A549 (cell line): ENCODE data around the gene ZHX3. TPM values are rescaled to one million over a fixed set of nuclear protein-coding genes. Genes with fewer than 3 reads are reported as not detected.

ENCODE experiments used
- ATAC-seq, 2 experiments: fragments of 200-7000 bp in 1 of 2; fragments of >200 bp in 1 of 2; cut with Nextera tagmentation in 1 of 2; cut with Tn5 transposase in 1 of 2; 3 replicates each; pipeline versions ENCODE4 v1.8.0 to v1.9.1; 2018 to 2020; ENCODE audit warnings: mild to moderate bottlenecking in 1 of 2, moderate library complexity in 1 of 2
- CTCF ChIA-PET: fragments of 300-600 bp; sonication (Branson Sonifier 250); formaldehyde crosslinking; extraction: SDS; loops from one replicate; lab custom pipeline; 2021; ENCODE audit warnings: antibody characterized with exemption, inconsistent platforms; lab: Yijun Ruan, JAX
- POLR2A ChIA-PET: fragments of 350-600 bp; formaldehyde crosslinking; extraction: SDS; loops from one replicate; lab custom pipeline; 2021; ENCODE audit warnings: antibody characterized with exemption, inconsistent platforms; lab: Yijun Ruan, JAX
- DNase-seq, 2 experiments: peaks; one replicate each; pipeline versions ENCODE4 v3.0.0 to v3.0.0-alpha.2; 2011 to 2016; ENCODE audit warnings: low read depth in 1 of 2, low spot score in 1 of 2
- FAIRE-seq: peaks from 2 replicates; lab custom pipeline; 2011; peaks lifted over from hg19 to GRCh38; lab: Jason Lieb, UNC
- H3K27ac ChIP-seq, 2 experiments: fragments of >200 bp; sonication (Bioruptor Twin); formaldehyde crosslinking; 3 replicates each; pipeline ENCODE4 v1.5.1; 2016 to 2017
- H3K4me1 ChIP-seq: fragments of >200 bp; sonication (Bioruptor Twin); formaldehyde crosslinking; 3 replicates; pipeline ENCODE4 v1.6.1; 2016
- H3K4me2 ChIP-seq: fragments of >200 bp; sonication (Bioruptor Twin); formaldehyde crosslinking; 3 replicates; pipeline ENCODE4 v1.6.1; 2016
- H3K4me3 ChIP-seq: fragments of >200 bp; sonication (Bioruptor Twin); formaldehyde crosslinking; 3 replicates; pipeline ENCODE4 v1.5.1; 2016
- H3K9me3 ChIP-seq: fragments of >200 bp; sonication (Bioruptor Twin); formaldehyde crosslinking; 3 replicates; pipeline ENCODE4 v1.6.1; 2016
- ATOH8 ChIP-seq: fragments of 250-450 bp; sonication (Bioruptor Pico); IDR thresholded peaks from 2 replicates; pipeline ENCODE4 v1.5.0; 2020; ENCODE audit warnings: low read depth, mild to moderate bottlenecking, moderate library complexity
- BCL3 ChIP-seq: fragments of >200 bp; sonication (Bioruptor Twin); formaldehyde crosslinking; IDR thresholded peaks from 3 replicates; pipeline ENCODE4 v1.6.1; 2016
- BHLHE40 ChIP-seq: IDR thresholded peaks from 2 replicates; pipeline ENCODE4 v1.6.1; 2012; ENCODE audit warnings: low read depth, low read length, inconsistent platforms
- CEBPB ChIP-seq, 2 experiments: fragments of >200 bp in 1 of 2; sonication (Bioruptor Twin) in 1 of 2; formaldehyde crosslinking in 1 of 2; IDR thresholded peaks; 2 replicates each; pipeline ENCODE4 v1.6.1; 2012 to 2016
- CHD4 ChIP-seq: fragments of 200-600 bp; sonication (generic); IDR thresholded peaks from 2 replicates; pipeline ENCODE4 v1.6.1; 2016; ENCODE audit warnings: antibody characterized with exemption, mild to moderate bottlenecking, borderline replicate concordance
- E2F6 ChIP-seq: IDR thresholded peaks from 2 replicates; pipeline ENCODE4 v1.6.1; 2012; ENCODE audit warnings: low read depth, borderline replicate concordance
- EHF ChIP-seq: fragments of 250-450 bp; sonication (Bioruptor Pico); IDR thresholded peaks from 2 replicates; pipeline ENCODE4 v1.5.0; 2020; ENCODE audit warnings: mild to moderate bottlenecking
- ELK1 ChIP-seq: fragments of 150-350 bp; IDR thresholded peaks from 2 replicates; pipeline ENCODE4 v1.6.1; 2014; ENCODE audit warnings: low read depth, mild to moderate bottlenecking, low read length
- ESRRA ChIP-seq: fragments of 150-350 bp; IDR thresholded peaks from 2 replicates; pipeline ENCODE4 v1.6.1; 2014; ENCODE audit warnings: mild to moderate bottlenecking, low read length, borderline replicate concordance
- FOSL2 ChIP-seq, 2 experiments: fragments of 450-650 bp in 1 of 2; fragments of >200 bp in 1 of 2; sonication (Bioruptor Twin) in 1 of 2; formaldehyde crosslinking; IDR thresholded peaks; 2 replicates each; pipeline versions ENCODE4 v1.5.0 to v1.6.1; 2016 to 2020; ENCODE audit warnings: mild to moderate bottlenecking in 1 of 2, moderate library complexity in 1 of 2
- GATA3 ChIP-seq: IDR thresholded peaks from 2 replicates; pipeline ENCODE4 v1.6.1; 2012; ENCODE audit warnings: borderline replicate concordance
- MAFK ChIP-seq: fragments of 450-650 bp; IDR thresholded peaks from 2 replicates; pipeline ENCODE4 v1.6.1; 2014; ENCODE audit not compliant: partially characterized antibody
- NFE2L2 ChIP-seq: fragments of 150-350 bp; conservative IDR thresholded peaks from 2 replicates; pipeline ENCODE4 v1.6.1; 2014; ENCODE audit warnings: low read length
- NR3C1 ChIP-seq: fragments of >200 bp; sonication (Bioruptor Twin); formaldehyde crosslinking; IDR thresholded peaks from 3 replicates; pipeline ENCODE4 v1.6.1; 2017
- POLR2A ChIP-seq: IDR thresholded peaks from 2 replicates; pipeline ENCODE4 v1.6.1; 2012; ENCODE audit warnings: mild to moderate bottlenecking, low read length
- RAD21 ChIP-seq, 2 experiments: fragments of >200 bp in 1 of 2; sonication (Bioruptor Twin) in 1 of 2; formaldehyde crosslinking in 1 of 2; IDR thresholded peaks in 1 of 2; conservative IDR thresholded peaks in 1 of 2; 2 replicates in 1 of 2; 3 replicates in 1 of 2; pipeline ENCODE4 v1.6.1; 2012 to 2018; ENCODE audit warnings: inconsistent platforms in 1 of 2
- RARB ChIP-seq: fragments of 250-450 bp; sonication (Bioruptor Pico); IDR thresholded peaks from 2 replicates; pipeline ENCODE4 v1.8.0; 2021; ENCODE audit warnings: mild to moderate bottlenecking, moderate library complexity
- RCOR1 ChIP-seq: fragments of 150-350 bp; IDR thresholded peaks from 2 replicates; pipeline ENCODE4 v1.6.1; 2014; ENCODE audit warnings: antibody characterized with exemption, low read length, low read depth
- SREBF2 ChIP-seq: fragments of 450-650 bp; IDR thresholded peaks from 2 replicates; pipeline ENCODE4 v1.6.1; 2014; ENCODE audit warnings: mild to moderate bottlenecking, moderate library complexity
- TP53 ChIP-seq: fragments of 250-450 bp; sonication (Bioruptor Pico); IDR thresholded peaks from 2 replicates; pipeline ENCODE4 v1.5.0; 2021; ENCODE audit warnings: mild to moderate bottlenecking, moderate library complexity
- ZFP36 ChIP-seq: fragments of 450-650 bp; IDR thresholded peaks from 2 replicates; pipeline ENCODE4 v1.6.1; 2014; ENCODE audit warnings: borderline replicate concordance; ENCODE audit not compliant: partially characterized antibody
- ZNF302 ChIP-seq: fragments of 250-450 bp; sonication (Bioruptor Pico); IDR thresholded peaks from 2 replicates; pipeline ENCODE4 v1.9.0; 2021; ENCODE audit warnings: inconsistent platforms, mild to moderate bottlenecking, moderate library complexity
- ZSCAN20 ChIP-seq: fragments of 250-450 bp; sonication (Bioruptor Pico); IDR thresholded peaks from 2 replicates; pipeline ENCODE4 v1.8.0; 2022; ENCODE audit warnings: mild to moderate bottlenecking, moderate library complexity
- WGBS: methylation state at CpG from one replicate; pipeline ENCODE4 v1.1.6; 2017; ENCODE audit errors: missing lambda C conversion rate; 5-methylcytosine and 5-hydroxymethylcytosine counted together
- polyA plus RNA-seq, 4 experiments: library from polyadenylated mRNA; depleted of rRNA in 3 of 4; stranded (reverse); fragments of >200 nt; fragmentation: RNase III in 1 of 4; extraction: RNeasy Plus Mini Kit Qiagen cat#74134 plus additional on column Dnase treatment in 1 of 4; gene quantifications; 2 replicates in 3 of 4; 3 replicates in 1 of 4; pipeline ENCODE4 v1.2.3, GENCODE V29; 2011 to 2017

The ZHX3 gene
- polyA plus RNA-seq, 2 of the 4 experiments (the other 2 are of a cell fraction) = 3.6 to 4.1 TPM

- no peak for ATAC-seq
Observed at GRCh38 chr20:41334036-41334435, 16.5 kb upstream of the ZHX3 start.

GRCh38 chr20:41331731-41332130 lies 14.2 kb upstream of the ZHX3 start:
- Histone ChIP-seq H3K4me2 (no peak overlapping the region), H3K4me1 (peaks cover 15% of the 10 kb centered on the region), H3K27ac (no peak overlapping the region), H3K9me3 (no peaks in the 10 kb centered on the region), H3K4me3 (no peak overlapping the region)
- DNase-seq (no peak), ATAC-seq (no peak), FAIRE-seq (no peak)
- POLR2A ChIA-PET = no interaction called here
- CTCF ChIA-PET = interaction anchor here (1.0 to 4.1 kb wide), 3 partner anchors 9 to 368 kb away, joined by 3 to 34 read pairs (median 10); partner anchors contain the start of gene LPIN3
- no peak for TF ChIP-seq BCL3
- no peak for TF ChIP-seq RARB (CRISPR knock-in tag)
- no peak for TF ChIP-seq POLR2A
- TF ChIP-seq GATA3 = no peak
- no peak for TF ChIP-seq ZSCAN20 (CRISPR knock-in tag)
- no peak for TF ChIP-seq RCOR1
- TF ChIP-seq E2F6 = no peak
- no peak for TF ChIP-seq CEBPB (IDR thresholded peaks at IDR 0.05)
- WGBS = 69% methylated on average over 4 of the region's 4 CpGs

More at GRCh38 chr20:41334036-41334435, 16.5 kb upstream of the ZHX3 start:
- no peak overlapping the region for H3K4me3 ChIP-seq
- CTCF ChIA-PET = interaction anchor here (0.7 to 1.5 kb wide), 3 partner anchors 36 to 161 kb away, joined by 3 to 11 read pairs (median 3); no protein-coding TSS in a partner anchor
- POLR2A ChIA-PET = no interaction called here
- H3K27ac ChIP-seq = no peak overlapping the region
- no peak for TF ChIP-seq ZFP36
- TF ChIP-seq ESRRA = no peak
- no peak for TF ChIP-seq MAFK
- no peak for TF ChIP-seq ELK1
- no peak for TF ChIP-seq EHF (CRISPR knock-in tag)
- no peak for TF ChIP-seq NFE2L2
- no peak for TF ChIP-seq RAD21 (conservative IDR thresholded peaks at IDR 0.05 in 1 of 2, IDR thresholded peaks at IDR 0.05 in 1 of 2)
- peaks cover 11% of the 10 kb centered on the region for H3K4me1 ChIP-seq
- H3K4me2 ChIP-seq = no peak overlapping the region
- no peak for DNase-seq
- 80% methylated on average over 2 of the region's 2 CpGs for WGBS
- no peak for FAIRE-seq
- no peaks in the 10 kb centered on the region for H3K9me3 ChIP-seq

GRCh38 chr20:41330941-41331340 lies 13.4 kb upstream of the ZHX3 start:
- POLR2A ChIA-PET = no interaction called here
- DNase-seq = no peak

More at GRCh38 chr20:41330941-41331340, 13.4 kb upstream of the ZHX3 start:
- no peak for FAIRE-seq
- no peak for ATAC-seq
- peaks cover 15% of the 10 kb centered on the region for H3K4me1 ChIP-seq
- H3K4me3 ChIP-seq = no peak overlapping the region
- H3K27ac ChIP-seq = no peak overlapping the region
- 80% methylated on average over 1 of the region's 1 CpG for WGBS
- CTCF ChIA-PET = interaction anchor here (2.5 to 4.1 kb wide), 2 partner anchors 10 to 158 kb away, joined by 13 to 34 read pairs; partner anchors contain the start of gene LPIN3
- TF ChIP-seq CHD4 (no peak), SREBF2 (no peak), ATOH8 (CRISPR knock-in tag) (no peak), FOSL2 (IDR thresholded peaks at IDR 0.05) (no peak), FOSL2 (CRISPR knock-in tag; IDR thresholded peaks at IDR 0.05) (no peak), TP53 (CRISPR knock-in tag) (no peak), ZNF302 (no peak), CEBPB (IDR thresholded peaks at IDR 0.05) (no peak), NR3C1 (no peak), BHLHE40 (no peak)
- TF ChIP-seq, all 56 proteins: peak for 0
- no peak overlapping the region for H3K4me2 ChIP-seq
- no peaks in the 10 kb centered on the region for H3K9me3 ChIP-seq
